H9 (cell line): Measurements from ENCODE around the gene HLA-DMA. TPM values are rescaled to one million over a fixed set of nuclear protein-coding genes. Genes with fewer than 3 reads are reported as not detected.

Experiments
- DNase-seq: peaks from one replicate; pipeline ENCODE4 v3.0.0-alpha.2; 2017
- H2AFZ ChIP-seq: one replicate; pipeline ENCODE4 v1.6.1; 2013; ENCODE audit warnings: mild to moderate bottlenecking, low read length, control low read depth, moderate library complexity
- H2AK5ac ChIP-seq: 2 replicates; pipeline ENCODE4 v1.6.1; 2013; ENCODE audit warnings: low read length, control low read depth, mixed read lengths; ENCODE audit not compliant: insufficient read length
- H2BK120ac ChIP-seq: one replicate; pipeline ENCODE4 v1.6.1; 2013; ENCODE audit warnings: low read depth, mild to moderate bottlenecking, low read length, control low read depth, inconsistent platforms; ENCODE audit not compliant: poor library complexity, severe bottlenecking
- H2BK12ac ChIP-seq: 2 replicates; pipeline ENCODE4 v1.6.1; 2013; ENCODE audit warnings: low read length, control low read depth, mixed read lengths, low read depth; ENCODE audit not compliant: insufficient read length
- H2BK15ac ChIP-seq: 2 replicates; pipeline ENCODE4 v1.6.1; 2013; ENCODE audit warnings: low read depth, low read length, control low read depth
- H2BK20ac ChIP-seq: one replicate; pipeline ENCODE4 v1.6.1; 2013; ENCODE audit warnings: low read depth, mild to moderate bottlenecking, low read length, control low read depth, inconsistent platforms; ENCODE audit not compliant: poor library complexity, severe bottlenecking
- H2BK5ac ChIP-seq: 2 replicates; pipeline ENCODE4 v1.6.1; 2013; ENCODE audit warnings: low read length, control low read depth, mixed read lengths; ENCODE audit not compliant: insufficient read length
- H3K14ac ChIP-seq: 2 replicates; pipeline ENCODE4 v1.6.1; 2013; ENCODE audit warnings: low read length, control low read depth; ENCODE audit not compliant: insufficient read depth
- H3K18ac ChIP-seq: 2 replicates; pipeline ENCODE4 v1.6.1; 2013; ENCODE audit warnings: low read depth, mild to moderate bottlenecking, mixed read lengths, low read length, control low read depth; ENCODE audit not compliant: insufficient read length
- H3K23ac ChIP-seq: 2 replicates; pipeline ENCODE4 v1.6.1; 2013; ENCODE audit warnings: low read length, control low read depth, mixed read lengths, low read depth; ENCODE audit not compliant: insufficient read length
- H3K23me2 ChIP-seq: 2 replicates; pipeline ENCODE4 v1.6.1; 2013; ENCODE audit warnings: low read depth, mild to moderate bottlenecking, mixed read lengths, low read length, control low read depth; ENCODE audit not compliant: insufficient read length, poor library complexity, severe bottlenecking
- H3K27ac ChIP-seq: 2 replicates; pipeline ENCODE4 v1.5.1; 2013; ENCODE audit warnings: low read length, control low read depth, mixed read lengths, low read depth; ENCODE audit not compliant: insufficient read length
- H3K27me3 ChIP-seq: 2 replicates; pipeline ENCODE4 v1.6.1; 2013; ENCODE audit warnings: low read length, control low read depth, inconsistent platforms; ENCODE audit not compliant: insufficient read depth
- H3K4ac ChIP-seq: 2 replicates; pipeline ENCODE4 v1.6.1; 2013; ENCODE audit warnings: low read depth, mild to moderate bottlenecking, control low read depth, inconsistent platforms, low read length, moderate library complexity
- H3K4me1 ChIP-seq: 2 replicates; pipeline ENCODE4 v1.6.1; 2013; ENCODE audit warnings: low read length, control low read depth, inconsistent platforms; ENCODE audit not compliant: insufficient read depth
- H3K4me2 ChIP-seq: 2 replicates; pipeline ENCODE4 v1.6.1; 2013; ENCODE audit warnings: low read length, control low read depth, mixed read lengths; ENCODE audit not compliant: insufficient read length, insufficient read depth
- H3K56ac ChIP-seq: 2 replicates; pipeline ENCODE4 v1.6.1; 2013; ENCODE audit warnings: low read depth, mild to moderate bottlenecking, mixed read lengths, low read length, control low read depth; ENCODE audit not compliant: insufficient read length
- H3K79me1 ChIP-seq: 2 replicates; pipeline ENCODE4 v1.6.1; 2013; ENCODE audit warnings: low read depth, mild to moderate bottlenecking, moderate library complexity, low read length, control low read depth, inconsistent platforms; ENCODE audit not compliant: insufficient read depth, poor library complexity, severe bottlenecking
- H3K79me2 ChIP-seq: 2 replicates; pipeline ENCODE4 v1.6.1; 2013; ENCODE audit warnings: low read length, control low read depth, inconsistent platforms; ENCODE audit not compliant: insufficient read depth
- H3K9ac ChIP-seq: 2 replicates; pipeline ENCODE4 v1.6.1; 2013; ENCODE audit warnings: low read length, control low read depth, mixed read lengths; ENCODE audit not compliant: insufficient read length; ENCODE audit errors: extremely low read depth
- H3K9me3 ChIP-seq: one replicate; pipeline ENCODE4 v1.6.1; 2013; ENCODE audit warnings: low read depth, low read length, inconsistent platforms; ENCODE audit not compliant: control insufficient read depth
- H3T11ph ChIP-seq: one replicate; pipeline ENCODE4 v1.6.1; 2013; ENCODE audit warnings: mild to moderate bottlenecking, low read length, control low read depth, inconsistent platforms
- H4K20me1 ChIP-seq: one replicate; pipeline ENCODE4 v1.6.1; 2013; ENCODE audit not compliant: control insufficient read depth, insufficient read length, insufficient read depth
- H4K5ac ChIP-seq: 2 replicates; pipeline ENCODE4 v1.6.1; 2013; ENCODE audit warnings: low read depth, mild to moderate bottlenecking, mixed read lengths, low read length, control low read depth; ENCODE audit not compliant: insufficient read length
- H4K8ac ChIP-seq: replicated peaks from 2 replicates; pipeline ENCODE4 v1.6.1; 2013; ENCODE audit warnings: low read length, control low read depth, mixed read lengths, low read depth; ENCODE audit not compliant: insufficient read length
- H4K91ac ChIP-seq: 2 replicates; pipeline ENCODE4 v1.6.1; 2013; ENCODE audit warnings: low read depth, mild to moderate bottlenecking, moderate library complexity, mixed read lengths, low read length, control low read depth; ENCODE audit not compliant: insufficient read length
- H3K27ac Mint-ChIP-seq, 3 experiments: 2 replicates in 2 of 3; 3 replicates in 1 of 3; pipeline ENCODE4 v1.8.0; 2020 to 2021; ENCODE audit warnings: mixed read lengths in 3 of 3, mild to moderate bottlenecking in 1 of 3, moderate library complexity in 1 of 3
- H3K27me3 Mint-ChIP-seq: 2 replicates; pipeline ENCODE4 v1.8.0; 2021; ENCODE audit warnings: low read depth, mild to moderate bottlenecking, moderate library complexity, mixed read lengths
- H3K36me3 Mint-ChIP-seq, 3 experiments: 2 replicates in 2 of 3; 3 replicates in 1 of 3; pipeline ENCODE4 v1.8.0; 2020 to 2021; ENCODE audit warnings: low read depth in 3 of 3, mixed read lengths in 3 of 3; ENCODE audit not compliant: insufficient read depth in 1 of 3
- H3K4me1 Mint-ChIP-seq, 2 experiments: 2 replicates each; pipeline ENCODE4 v1.8.0; 2020; ENCODE audit warnings: mixed read lengths in 2 of 2
- H3K4me3 Mint-ChIP-seq, 2 experiments: 2 replicates in 1 of 2; 3 replicates in 1 of 2; pipeline ENCODE4 v1.8.0; 2020 to 2021; ENCODE audit warnings: mild to moderate bottlenecking in 2 of 2, mixed read lengths in 2 of 2, moderate library complexity in 1 of 2
- H3K9me3 Mint-ChIP-seq, 2 experiments: 2 replicates in 1 of 2; 3 replicates in 1 of 2; pipeline ENCODE4 v1.8.0; 2020; ENCODE audit warnings: mild to moderate bottlenecking in 2 of 2, mixed read lengths in 2 of 2, moderate library complexity in 1 of 2
- CTCF ChIP-seq: fragments of 200-600 bp; sonication (generic); conservative IDR thresholded peaks from 3 replicates; pipeline ENCODE4 v1.8.0; 2021; ENCODE audit warnings: antibody characterized with exemption, mild to moderate bottlenecking
- WGBS: extraction: QIAGEN DNeasy Blood & Tissue Kit; methylation state at CpG from one replicate; pipeline ENCODE4 v1.1.7; 2013; ENCODE audit warnings: missing lambda C conversion rate, low lambda C conversion rate, mixed read lengths; ENCODE audit not compliant: insufficient read length; ENCODE audit errors: extremely low coverage; 5-methylcytosine and 5-hydroxymethylcytosine counted together
- total RNA-seq: library from RNA; stranded (reverse); gene quantifications from 2 replicates; pipeline ENCODE4 v1.2.1, GENCODE V29; 2021

The HLA-DMA gene
- total RNA-seq, 1 experiment from 2014 or later = 7.5 TPM

GRCh38 chr6:32908897-32909296 is 44.0 kb downstream of the HLA-DMA start:
- H3K27ac Mint-ChIP-seq = no peak overlapping the region
- no peaks in the 10 kb centered on the region for H4K20me1 ChIP-seq
- H3K9me3 Mint-ChIP-seq = no peaks in the 10 kb centered on the region
- H3K79me1 ChIP-seq = no peaks in the 10 kb centered on the region
- H3K9ac ChIP-seq = no peak overlapping the region
- no peak overlapping the region for H3K4me3 Mint-ChIP-seq
- H3K36me3 Mint-ChIP-seq = no peaks in the 10 kb centered on the region
- no peaks in the 10 kb centered on the region for H3K4me1 Mint-ChIP-seq
- no peak overlapping the region for H3K18ac ChIP-seq
- H2BK5ac ChIP-seq = no peak overlapping the region
- no peak overlapping the region for H2BK12ac ChIP-seq
- no peak overlapping the region for H4K8ac ChIP-seq
- H3K9me3 ChIP-seq = no peaks in the 10 kb centered on the region
- H3K79me2 ChIP-seq = no peaks in the 10 kb centered on the region
- no peak overlapping the region for H2BK20ac ChIP-seq
- H2AK5ac ChIP-seq = no peak overlapping the region
- no peak overlapping the region for H3K14ac ChIP-seq
- peaks cover 20% of the 10 kb centered on the region for H3K27me3 Mint-ChIP-seq
- no peak overlapping the region for H3K4ac ChIP-seq
- H2AFZ ChIP-seq = no peak overlapping the region
- H3K56ac ChIP-seq = no peak overlapping the region
- no peak for DNase-seq
- no peak overlapping the region for H2BK120ac ChIP-seq
- H3K4me2 ChIP-seq = no peak overlapping the region
- H3K27me3 ChIP-seq = no peaks in the 10 kb centered on the region
- no peak overlapping the region for H4K91ac ChIP-seq
- TF ChIP-seq CTCF = no peak
- H2BK15ac ChIP-seq = no peak overlapping the region
- no peak overlapping the region for H3K27ac ChIP-seq
- H4K5ac ChIP-seq = no peak overlapping the region
- H3K4me1 ChIP-seq = no peaks in the 10 kb centered on the region
- no CpG with 5 or more reads among the region's 2 CpGs for WGBS
- H3T11ph ChIP-seq = no peak overlapping the region
- no peak overlapping the region for H3K23ac ChIP-seq
- no peaks in the 10 kb centered on the region for H3K23me2 ChIP-seq
